ENCODE results near the gene FASTKD1. TPM values are rescaled to one million over a fixed set of nuclear protein-coding genes. Genes with fewer than 3 reads are reported as not detected.

The FASTKD1 gene
- 3.6 and 9.7 TPM in 2 replicates for total RNA-seq (2014; rRNA removed; shearing (Covaris generic))

GRCh38 chr2:169573160-169573973 lies at the start of gene FASTKD1:
Gene FASTKD1, minus strand, starts transcription at chr2:169573865. Its CDS starts 1,836 bp downstream, at chr2:169572029.

GRCh38 chr2:169584005-169584877 lies 10.6 kb upstream of the FASTKD1 start, which contains the start of gene PPIG:
Gene PPIG, plus strand, starts transcription at chr2:169584351. Its CDS starts 19,691 bp downstream, at chr2:169604042.

GRCh38 chr2:169509298-169509885 lies 64.3 kb downstream of the FASTKD1 start, which contains the start of gene KLHL41:
Gene KLHL41, plus strand, starts transcription at chr2:169509702. Its CDS starts 77 bp downstream, at chr2:169509779.

Other genes with a start within 250 kb of the FASTKD1 start
- 0.24 TPM in 1 of 2 replicates, not detected in the other for gene LRP2, start 211.3 kb downstream of the FASTKD1 start, total RNA-seq (2014; rRNA removed; shearing (Covaris generic))
- 1.9 and 2.3 TPM in 2 replicates for gene BBS5, start 94.4 kb downstream of the FASTKD1 start, total RNA-seq (2014; rRNA removed; shearing (Covaris generic))
- 0.45 TPM in 1 of 2 replicates, not detected in the other for gene KLHL41, start 64.2 kb downstream of the FASTKD1 start, total RNA-seq (2014; rRNA removed; shearing (Covaris generic))
- gene PPIG, start 10.5 kb upstream of the FASTKD1 start, total RNA-seq (2014; rRNA removed; shearing (Covaris generic)) = 7.6 and 9.7 TPM in 2 replicates
- not detected in 2 replicates for gene CFAP210, start 120.5 kb upstream of the FASTKD1 start, total RNA-seq (2014; rRNA removed; shearing (Covaris generic))
- 2.8 and 3.0 TPM in 2 replicates for gene PHOSPHO2, start 120.6 kb upstream of the FASTKD1 start, total RNA-seq (2014; rRNA removed; shearing (Covaris generic))
- gene KLHL23, start 160.0 kb upstream of the FASTKD1 start, total RNA-seq (2014; rRNA removed; shearing (Covaris generic)) = 8.2 and 8.7 TPM in 2 replicates
- 49.8 and 70.6 TPM in 2 replicates for gene SSB, start 225.0 kb upstream of the FASTKD1 start, total RNA-seq (2014; rRNA removed; shearing (Covaris generic))